ENCODE results near the gene ZC3H18. TPM values are rescaled to one million over a fixed set of nuclear protein-coding genes. Genes with fewer than 3 reads are reported as not detected.

The ZC3H18 gene
- total and polyA plus RNA-seq, 2 of the 4 experiments (the other 2 are of a cell fraction) = 3.4 to 21.3 TPM

GRCh38 chr16:88552815-88553214, 17.4 kb upstream of the ZC3H18 start:
- Histone ChIP-seq H4K91ac (ENCODE audit: insufficient read depth, low read depth, low read length) (no peak overlapping the region), H2BK120ac (ENCODE audit: low read depth, low read length) (no peak overlapping the region), H2AFZ (replicated peaks; ENCODE audit: low read length, poor library complexity) (no peak overlapping the region), H3K14ac (replicated peaks; ENCODE audit: low read depth, low read length) (no peak overlapping the region), H4K20me1 (ENCODE audit: insufficient read depth, low read length) (no peaks in the 10 kb centered on the region), H3K4ac (ENCODE audit: low read depth, low read length) (no peak overlapping the region), H3K4me1 (ENCODE audit: control insufficient read depth, insufficient read depth, low read length) (no peaks in the 10 kb centered on the region), H2AK5ac (ENCODE audit: low read depth, low read length) (no peak overlapping the region), H2BK15ac (ENCODE audit: low read depth, low read length) (no peak overlapping the region), H3K4me2 (ENCODE audit: low read depth, low read length) (no peak overlapping the region), H3K79me1 (ENCODE audit: low read depth in 1 of 2, low read length in 2 of 2) (no peaks in the 10 kb centered on the region), H3K18ac (ENCODE audit: low read depth, low read length) (no peak overlapping the region), H3K56ac (ENCODE audit: extremely low read depth, insufficient read depth, low read length) (no peak overlapping the region), H4K5ac (ENCODE audit: low read depth, low read length) (no peak overlapping the region), H3K36me3 (ENCODE audit: control insufficient read depth, insufficient read depth, low read length) (no peaks in the 10 kb centered on the region), H3K27me3 (ENCODE audit: control insufficient read depth, insufficient read depth, low read length) (peaks cover 68% of the 10 kb centered on the region), H3K9ac (ENCODE audit: low read depth, low read length) (no peak overlapping the region), H3K23ac (ENCODE audit: low read depth, low read length) (no peak overlapping the region), H4K8ac (ENCODE audit: low read depth in 2 of 2, low read length in 2 of 2) (no peak overlapping the region), H2AK9ac (replicated peaks; ENCODE audit: low read depth, low read length, poor library complexity) (no peak overlapping the region), H2BK20ac (ENCODE audit: low read depth, low read length) (no peak overlapping the region), H3K4me3 (ENCODE audit: insufficient read depth, low read depth, low read length) (no peak overlapping the region), H3K9me3 (ENCODE audit: control insufficient read depth, insufficient read depth, low read length) (peaks cover 3% of the 10 kb centered on the region; the same call in 1 of the 2 replicates), H2BK5ac (ENCODE audit: low read depth, low read length, poor library complexity, severe bottlenecking) (no peak overlapping the region), H3K9me1 (ENCODE audit: insufficient read depth, low read length) (no peaks in the 10 kb centered on the region), H3K27ac (ENCODE audit: insufficient read depth, low read length) (no peak overlapping the region)
- no TSS peak for BruUV-seq (replicated peaks)
- ATAC-seq (ENCODE audit: low read depth) (no peak), DNase-seq (no peak)
- dilution Hi-C loops (cut with HindIII; ENCODE audit: low sequenced_read_pairs, unreplicated experiment) (no loop called here), intact Hi-C loops (cut with micrococcal nuclease) (no loop called here), in situ Hi-C loops (cut with MboI; ENCODE audit: low sequenced_read_pairs) (no loop called here)
- WGBS, 2 experiments (ENCODE audit: extremely low coverage in 2 of 2, insufficient read length in 1 of 2) = 72% methylated on average over 9 of the region's 13 CpGs; no CpG with 5 or more reads in 1 of the 2 experiments
- TF ChIP-seq, protein P1, sequence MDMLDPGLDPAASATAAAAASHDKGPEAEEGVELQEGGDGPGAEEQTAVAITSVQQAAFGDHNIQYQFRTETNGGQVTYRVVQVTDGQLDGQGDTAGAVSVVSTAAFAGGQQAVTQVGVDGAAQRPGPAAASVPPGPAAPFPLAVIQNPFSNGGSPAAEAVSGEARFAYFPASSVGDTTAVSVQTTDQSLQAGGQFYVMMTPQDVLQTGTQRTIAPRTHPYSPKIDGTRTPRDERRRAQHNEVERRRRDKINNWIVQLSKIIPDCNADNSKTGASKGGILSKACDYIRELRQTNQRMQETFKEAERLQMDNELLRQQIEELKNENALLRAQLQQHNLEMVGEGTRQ (IDR thresholded peaks at IDR 0.05; ENCODE audit: low read depth, low read length) = no peak
- TF ChIP-seq MAFK (IDR thresholded peaks at IDR 0.05; ENCODE audit: low read depth, low read length) (no peak), ELK1 (IDR thresholded peaks at IDR 0.05; ENCODE audit: borderline replicate concordance, low read depth, low read length) (no peak), RFX5 (IDR thresholded peaks at IDR 0.05; ENCODE audit: low read depth, low read length) (no peak), MAZ (IDR thresholded peaks at IDR 0.05; ENCODE audit: borderline replicate concordance, low read depth, low read length) (no peak), NFE2L2 (IDR thresholded peaks at IDR 0.05; ENCODE audit: low read depth, low read length) (no peak), RAD21 (IDR thresholded peaks at IDR 0.05; ENCODE audit: low read length) (no peak), MXI1 (IDR thresholded peaks at IDR 0.05; ENCODE audit: borderline replicate concordance, low read depth, low read length) (no peak), CHD1 (IDR thresholded peaks at IDR 0.05; ENCODE audit: low read depth, low read length) (no peak), RCOR1 (IDR thresholded peaks at IDR 0.05; ENCODE audit: insufficient replicate concordance, low read length) (no peak), POLR2A (IDR thresholded peaks at IDR 0.05; ENCODE audit: low read depth, low read length) (no peak), CTCF (conservative IDR thresholded peaks at IDR 0.05; ENCODE audit: low read depth, low read length) (no peak), BHLHE40 (IDR thresholded peaks at IDR 0.05; ENCODE audit: low read depth, low read length) (no peak), SMC3 (IDR thresholded peaks at IDR 0.05; ENCODE audit: low read depth, low read length) (no peak), FOS (IDR thresholded peaks at IDR 0.05; ENCODE audit: low read depth, low read length) (no peak), CEBPB (IDR thresholded peaks at IDR 0.05; ENCODE audit: low read depth, low read length) (no peak)
- CTCF ChIA-PET = no interaction called here
- POLR2A ChIA-PET (ENCODE audit: unreplicated experiment) = no interaction called here
